T-helper 2 cell (primary cell): ENCODE results near the gene POTEF.
"Not testable (repeated sequence)": the region's sequence is repeated elsewhere in the genome, so short reads cannot be mapped to it uniquely, and the experiment has no call there.

ENCODE experiments used
- DNase-seq, 5 experiments: peaks; one replicate each; pipeline versions ENCODE4 v3.0.0 to v3.0.0-alpha.2; 2012 to 2022

The POTEF gene

DNA sequence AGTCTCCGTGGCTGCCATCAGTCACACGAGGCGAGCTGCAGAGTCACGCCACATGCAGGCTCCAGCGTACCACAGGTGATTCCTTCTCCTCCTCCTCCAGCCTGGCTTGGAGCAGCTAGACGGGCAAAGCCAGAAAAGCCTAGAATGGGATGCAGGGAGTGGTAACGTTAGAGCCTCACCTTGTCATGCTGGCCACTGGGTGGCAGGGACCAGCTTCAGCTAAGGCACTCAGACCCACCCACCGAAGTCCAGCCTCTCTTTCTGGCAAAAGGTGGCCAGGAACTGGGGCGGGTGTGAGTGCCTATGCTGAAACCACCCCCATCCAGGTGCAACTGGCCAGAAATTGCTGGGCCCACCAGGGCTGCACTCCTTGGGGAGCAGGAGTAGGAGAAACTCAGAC lies 1.3 kb downstream of the POTEF start:
- not testable (repeated sequence) for DNase-seq

- not testable (repeated sequence) for DNase-seq
These were observed 8.1 kb downstream of the POTEF start for GRCh38 chr2:130120924-130121323.

GRCh38 chr2:130102597-130103363 lies 26.2 kb downstream of the POTEF start:
- not testable (repeated sequence) for DNase-seq

- DNase-seq, result not testable (repeated sequence)
These were observed 66.4 kb downstream of the POTEF start for GRCh38 chr2:130062645-130063044.

DNA sequence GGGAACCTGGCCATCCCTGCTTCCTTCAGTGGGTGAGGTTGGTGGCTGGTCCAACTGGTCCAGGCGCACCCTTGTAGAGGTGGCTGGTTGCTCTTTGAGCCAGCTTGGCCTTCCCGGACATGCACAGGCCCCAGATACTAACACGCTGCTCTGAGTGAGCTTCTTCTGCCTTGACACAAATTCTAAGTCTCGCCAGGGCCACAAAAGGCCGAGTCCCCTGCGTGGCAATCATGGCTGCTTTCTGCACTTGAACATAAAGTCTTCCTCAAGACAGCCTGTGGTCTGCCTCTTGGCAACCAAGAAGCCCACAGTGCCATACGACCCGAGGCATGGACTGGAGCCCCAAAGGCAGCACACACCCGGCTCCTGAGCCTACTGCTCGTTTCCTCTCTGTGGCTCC lies 69.0 kb downstream of the POTEF start:
- not testable (repeated sequence) for DNase-seq

- not testable (repeated sequence) for DNase-seq
These were observed 72.7 kb downstream of the POTEF start for GRCh38 chr2:130056336-130056735.

- not testable (repeated sequence) for DNase-seq
These were observed 75.7 kb downstream of the POTEF start for GRCh38 chr2:130053217-130053911.

DNA sequence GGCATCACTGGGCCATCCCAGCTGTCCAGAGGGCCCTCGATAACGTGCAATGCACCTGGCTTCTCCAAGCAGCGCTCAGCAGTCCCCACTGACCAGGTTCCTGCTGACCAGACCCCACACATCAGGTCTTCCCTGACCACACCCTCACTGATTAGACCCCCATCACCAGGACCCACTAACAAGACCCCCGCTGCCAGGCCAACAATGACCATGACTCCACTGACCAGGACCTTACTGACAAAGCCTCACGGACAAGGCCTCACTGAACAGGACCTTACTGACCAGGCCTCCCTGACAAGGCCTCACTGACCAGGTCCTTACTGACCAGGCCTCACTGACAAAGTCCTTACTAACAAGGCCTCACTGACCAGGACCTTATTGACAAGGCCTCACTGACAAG lies 76.6 kb downstream of the POTEF start:
- DNase-seq, result not testable (repeated sequence)

- DNase-seq, result not testable (repeated sequence)
These were observed 80.6 kb downstream of the POTEF start for GRCh38 chr2:130048422-130048821.

- not testable (repeated sequence) for DNase-seq
These were observed 90.8 kb downstream of the POTEF start for GRCh38 chr2:130038265-130038603.

GRCh38 chr2:130025931-130026330 lies 103.1 kb downstream of the POTEF start:
- DNase-seq, result peak in 1 of 5 experiments; percentile 6
